NCI-H2107 (cell line): ENCODE measurements around the gene LRCH4.
"Not testable (repeated sequence)": the region's sequence is repeated elsewhere in the genome, so short reads cannot be mapped to it uniquely, and the experiment has no call there.

Source experiments
- DNase-seq: peaks from one replicate; lab custom pipeline; 2025; lab: John Stamatoyannopoulos, UW

Gene LRCH4

GRCh38 chr7:100544967-100545359 is 41.0 kb downstream of the LRCH4 start:
- DNase-seq = no peak

- DNase-seq = no peak
These were observed 41.5 kb downstream of the LRCH4 start for GRCh38 chr7:100544386-100544785.

GRCh38 chr7:100543586-100543985 is 42.3 kb downstream of the LRCH4 start:
- DNase-seq = no peak

- not testable (repeated sequence) for DNase-seq
These were observed 44.6 kb downstream of the LRCH4 start for GRCh38 chr7:100541309-100541708.

GRCh38 chr7:100540073-100540723 is 45.7 kb downstream of the LRCH4 start:
- DNase-seq = no peak

- DNase-seq = no peak
These were observed 46.4 kb downstream of the LRCH4 start for GRCh38 chr7:100539436-100540006.

- peak; percentile 99 for DNase-seq
These were observed 47.1 kb downstream of the LRCH4 start, which contains the start of gene AGFG2 for GRCh38 chr7:100538654-100539435. TSS of gene AGFG2 (plus strand) at chr7:100539203. CDS start at chr7:100539347, 144 bp downstream.

GRCh38 chr7:100538348-100538653 is 47.6 kb downstream of the LRCH4 start:
- DNase-seq = no peak

- DNase-seq = not testable (repeated sequence)
These were observed 49.2 kb downstream of the LRCH4 start for GRCh38 chr7:100536695-100537094.

- DNase-seq = not testable (repeated sequence)
These were observed 49.9 kb downstream of the LRCH4 start for GRCh38 chr7:100535982-100536381.

- DNase-seq = no peak
These were observed 53.5 kb downstream of the LRCH4 start for GRCh38 chr7:100532165-100533022.

GRCh38 chr7:100528108-100528866 is 57.6 kb downstream of the LRCH4 start:
- not testable (repeated sequence) for DNase-seq
